Upper lobe of left lung (tissue), 4 donors: ENCODE measurements around the gene TLR8.

Experiments used
- EP300 ChIP-seq, 4 donors: sonication (generic); formaldehyde crosslinking; IDR thresholded peaks; one replicate each; pipeline ENCODE4 v1.5.1; 2017; ENCODE audit warnings: antibody characterized with exemption in 4 of 4, control low read depth in 2 of 4
- POLR2A ChIP-seq, 4 donors: fragments of 450-650 bp; IDR thresholded peaks; one replicate each; pipeline ENCODE4 v1.5.1; 2016 to 2017; ENCODE audit warnings: antibody characterized with exemption in 4 of 4, mild to moderate bottlenecking in 2 of 4

DNA sequence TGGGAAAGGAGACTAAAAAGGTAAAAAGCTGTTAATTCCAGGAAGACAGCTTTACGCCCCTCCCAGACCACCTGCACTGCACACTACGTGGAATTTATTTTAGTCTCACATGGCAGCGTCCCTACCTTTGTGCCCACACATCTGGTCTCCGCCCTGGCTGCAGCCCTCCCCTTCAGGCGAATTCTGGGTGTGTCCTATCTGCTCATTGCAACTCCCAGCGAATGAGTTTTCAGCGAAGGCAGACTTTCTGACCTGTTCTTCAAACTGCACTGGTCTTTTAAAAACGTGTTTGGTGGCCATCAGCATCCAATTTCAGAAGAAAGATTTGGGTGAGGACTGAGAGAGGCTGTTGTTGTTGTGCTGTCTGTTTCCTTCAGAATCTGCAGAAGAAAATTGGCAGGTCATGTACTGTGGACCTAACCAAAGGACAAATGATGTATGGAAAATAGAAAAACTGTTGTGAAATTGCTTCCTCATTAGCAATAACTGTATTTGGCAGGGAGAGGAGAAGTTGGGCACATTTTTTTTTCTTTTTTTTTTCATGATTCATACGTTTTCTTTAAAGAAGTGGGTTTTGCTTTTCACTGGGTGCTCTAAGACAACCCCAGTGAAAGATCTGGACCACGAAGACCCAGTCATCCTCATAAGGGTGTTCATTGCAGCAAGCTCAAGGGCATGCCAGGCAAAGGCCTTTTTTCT is 4.2 kb downstream of the TLR8 start:
- no peak for TF ChIP-seq POLR2A (IDR thresholded peaks at IDR 0.05)
- no peak for TF ChIP-seq EP300 (IDR thresholded peaks at IDR 0.05)
